Measurements from ENCODE around the gene IGSF9. TPM values are rescaled to one million over a fixed set of nuclear protein-coding genes. Genes with fewer than 3 reads are reported as not detected.
"Not testable (repeated sequence)": the region's sequence is repeated elsewhere in the genome, so short reads cannot be mapped to it uniquely, and the experiment has no call there.

Gene IGSF9
- polyA plus RNA-seq, 3 donors: 0.56 to 1.6 (median 1.4) TPM

- 31 to 63% (median 55%) methylated on average over 9 of the region's 9 CpGs for WGBS, 3 donors
- H3K27ac ChIP-seq (ENCODE audit: low read depth, low read length): no peak overlapping the region
Measured at GRCh38 chr1:159916242-159917051, 29.0 kb downstream of the IGSF9 start.

DNA sequence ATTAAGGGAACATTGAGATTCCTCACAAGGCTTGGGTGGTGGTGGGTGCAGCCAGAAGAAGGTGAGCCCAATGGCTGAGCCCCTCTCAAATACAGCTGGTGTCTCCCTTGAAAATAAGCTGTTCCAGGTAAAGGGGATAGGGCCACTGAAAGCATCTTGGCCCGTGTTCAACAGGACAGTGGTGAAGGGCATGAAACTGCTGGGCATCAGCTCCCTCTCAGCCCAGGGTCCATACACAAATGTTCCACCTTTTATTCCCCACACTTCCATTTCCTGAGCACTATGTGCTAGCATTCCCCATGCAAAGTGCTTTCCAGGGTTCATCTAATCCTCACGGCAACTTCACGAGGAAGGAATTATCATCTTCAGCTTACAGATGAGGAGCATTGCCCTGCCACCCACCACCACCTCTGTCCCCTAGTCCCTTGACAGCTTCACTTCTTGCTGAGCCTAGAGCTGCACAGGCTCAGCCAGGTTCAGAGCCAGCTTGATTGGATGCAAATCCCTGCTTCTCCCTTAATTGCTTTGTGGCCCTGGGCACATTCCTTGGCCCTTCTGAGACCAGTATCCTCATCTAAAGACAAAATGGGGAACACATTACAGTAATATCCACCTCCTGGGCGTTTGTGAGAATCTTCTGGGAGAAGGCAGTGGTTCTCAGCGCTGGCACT lies 29.7 kb downstream of the IGSF9 start:
- WGBS, 3 donors: 32 to 66% (median 63%) methylated on average over 5 of the region's 5 CpGs
- no peak overlapping the region for H3K27ac ChIP-seq (ENCODE audit: low read depth, low read length)

DNA sequence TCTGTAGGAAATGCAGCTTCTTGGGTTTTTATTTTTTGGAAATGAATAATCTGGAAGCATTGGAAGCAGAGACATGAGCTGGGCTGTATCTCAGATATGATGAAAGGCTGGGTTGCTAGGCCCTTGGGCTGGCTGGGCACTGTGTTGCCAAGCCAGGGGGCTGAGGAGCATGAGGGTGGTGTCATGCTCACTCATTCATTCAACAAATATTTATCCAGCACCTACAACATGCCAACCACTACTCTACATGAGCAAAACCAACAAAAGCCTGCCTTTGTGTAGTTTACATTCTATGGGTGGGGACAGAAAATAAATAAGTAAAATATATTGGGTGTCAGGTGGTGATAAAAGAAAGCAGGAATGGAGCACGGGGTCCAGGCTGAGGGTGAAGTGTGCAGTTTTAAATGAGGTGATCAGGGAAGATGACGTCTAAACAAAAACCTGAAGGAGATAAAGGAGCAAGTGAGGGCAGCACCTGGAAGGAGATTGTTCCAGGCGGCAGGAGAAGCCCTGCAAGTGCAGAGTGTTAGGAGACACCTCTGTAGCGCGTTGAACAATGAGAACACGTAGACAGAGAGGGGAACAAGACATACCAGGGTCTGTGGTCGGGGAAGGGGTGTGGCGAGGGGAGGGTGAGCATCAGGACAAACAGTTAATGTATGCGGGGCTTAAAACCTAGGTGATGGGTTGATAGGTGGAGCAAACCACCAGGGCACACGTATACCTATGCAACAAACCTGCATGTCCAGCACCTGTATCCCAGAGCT lies 31.0 kb downstream of the IGSF9 start:
- 73 to 91% (median 88%) methylated on average over 10 of the region's 10 CpGs for WGBS, 3 donors
- no peak overlapping the region for H3K27ac ChIP-seq (ENCODE audit: low read depth, low read length)

GRCh38 chr1:159913451-159914192 lies 31.8 kb downstream of the IGSF9 start:
- WGBS, 3 donors: 36 to 74% (median 60%) methylated on average over 5 of the region's 5 CpGs
- no peak overlapping the region for H3K27ac ChIP-seq (ENCODE audit: low read depth, low read length)

- WGBS, 3 donors: 54 to 72% (median 55%) methylated on average over 6 of the region's 6 CpGs
Measured at GRCh38 chr1:159911326-159912070, 33.9 kb downstream of the IGSF9 start.

DNA sequence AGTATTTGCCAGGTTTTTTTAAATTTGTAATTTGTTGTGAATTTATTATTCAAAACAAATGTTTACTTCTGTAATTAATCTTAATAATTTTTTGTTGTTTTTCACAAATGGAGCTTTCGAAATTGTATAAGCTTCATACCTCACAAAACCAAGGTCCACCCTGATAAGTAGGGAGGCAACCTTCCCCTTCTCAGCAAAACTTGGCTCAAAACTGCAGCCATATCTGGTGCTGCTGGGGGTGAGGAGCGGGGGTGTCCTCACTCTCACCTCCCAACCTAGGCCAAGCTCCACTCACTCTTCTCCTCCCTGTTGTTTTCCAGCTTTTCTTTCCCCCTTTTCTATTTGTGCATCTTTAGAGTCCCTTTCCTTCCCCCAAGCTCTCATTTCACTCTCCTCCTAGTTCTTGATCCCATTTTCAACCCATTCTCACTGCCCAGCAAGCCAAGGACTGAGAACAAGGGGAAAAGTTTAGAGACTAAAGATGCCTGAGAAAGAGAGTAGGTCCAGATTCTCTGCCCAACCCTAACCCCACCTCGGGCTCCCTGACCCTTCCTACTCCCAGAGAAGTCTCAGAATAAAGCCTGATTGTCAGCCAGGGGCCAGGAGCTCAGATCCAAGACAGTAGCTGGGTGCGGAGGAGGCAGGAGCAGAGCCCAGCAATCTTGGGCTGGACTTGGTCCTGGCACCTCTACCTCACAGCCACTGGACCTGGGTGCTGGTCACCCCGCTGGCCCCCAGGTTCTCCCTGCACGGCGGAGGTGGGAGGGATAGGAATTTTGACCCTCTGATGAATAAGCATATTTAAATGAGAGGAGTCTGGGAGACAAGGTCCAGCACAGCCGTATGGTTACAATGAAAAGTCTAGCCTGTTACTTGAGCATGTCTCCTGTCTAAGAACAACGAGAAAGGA lies 37.1 kb downstream of the IGSF9 start:
- 66 to 85% (median 82%) methylated on average over 9 of the region's 9 CpGs for WGBS, 3 donors
- H3K27ac ChIP-seq (ENCODE audit: low read depth, low read length): no peak overlapping the region

More at GRCh38 chr1:159911326-159912070, 33.9 kb downstream of the IGSF9 start:
- no peak overlapping the region for H3K27ac ChIP-seq (ENCODE audit: low read depth, low read length)

GRCh38 chr1:159906960-159907359 lies 38.5 kb downstream of the IGSF9 start:
- WGBS, 3 donors: 64 to 89% (median 83%) methylated on average over 1 of the region's 1 CpG
- no peak overlapping the region for H3K27ac ChIP-seq (ENCODE audit: low read depth, low read length)

DNA sequence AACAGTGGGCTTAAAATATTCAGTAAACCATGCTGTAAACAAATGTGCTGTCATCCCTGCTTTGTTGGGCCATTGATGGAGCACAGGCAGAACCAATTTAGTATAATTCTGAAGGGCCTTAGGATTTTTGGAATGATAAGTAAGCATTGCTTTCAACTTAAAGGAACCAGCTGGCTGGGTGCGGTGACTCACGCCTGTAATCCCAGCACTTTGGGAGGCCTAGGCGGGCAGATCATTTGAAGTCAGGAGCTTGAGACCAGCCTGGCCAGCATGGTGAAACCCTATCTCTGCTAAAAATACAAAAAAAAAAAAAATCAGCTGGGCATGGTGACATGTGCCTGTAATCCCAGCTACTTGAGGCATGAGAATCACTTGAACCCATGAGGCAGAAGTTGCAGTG lies 41.4 kb downstream of the IGSF9 start:
- WGBS, 3 donors: 67 to 81% (median 76%) methylated on average over 3 of the region's 3 CpGs
- not testable (repeated sequence) for H3K27ac ChIP-seq (ENCODE audit: low read depth, low read length)

DNA sequence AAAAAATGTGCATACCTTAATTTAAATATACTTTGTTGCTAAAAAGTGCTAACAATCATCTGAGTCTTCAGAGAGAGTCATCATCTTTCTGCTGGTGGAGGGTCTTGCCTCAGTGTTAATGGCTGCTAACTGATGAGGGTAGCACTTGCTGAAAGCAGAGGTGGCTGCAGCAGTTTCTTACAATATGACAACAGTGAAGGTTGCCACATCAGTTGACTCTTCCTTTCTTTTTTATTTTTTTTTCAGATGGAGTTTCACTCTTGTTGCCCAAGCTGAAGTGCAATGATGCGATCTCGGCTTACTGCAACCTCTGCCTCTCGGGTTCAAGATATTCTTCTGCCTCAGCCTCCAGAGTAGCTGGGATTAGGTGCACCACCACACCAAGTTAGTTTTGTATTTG lies 42.9 kb downstream of the IGSF9 start:
- H3K27ac ChIP-seq (ENCODE audit: low read depth, low read length): no peak overlapping the region
- 64 to 100% (median 82%) methylated on average over 3 of the region's 3 CpGs for WGBS, 3 donors

- 49 to 84% (median 76%) methylated on average over 2 of the region's 2 CpGs for WGBS, 3 donors
Measured at GRCh38 chr1:159900755-159901360, 44.6 kb downstream of the IGSF9 start.

DNA sequence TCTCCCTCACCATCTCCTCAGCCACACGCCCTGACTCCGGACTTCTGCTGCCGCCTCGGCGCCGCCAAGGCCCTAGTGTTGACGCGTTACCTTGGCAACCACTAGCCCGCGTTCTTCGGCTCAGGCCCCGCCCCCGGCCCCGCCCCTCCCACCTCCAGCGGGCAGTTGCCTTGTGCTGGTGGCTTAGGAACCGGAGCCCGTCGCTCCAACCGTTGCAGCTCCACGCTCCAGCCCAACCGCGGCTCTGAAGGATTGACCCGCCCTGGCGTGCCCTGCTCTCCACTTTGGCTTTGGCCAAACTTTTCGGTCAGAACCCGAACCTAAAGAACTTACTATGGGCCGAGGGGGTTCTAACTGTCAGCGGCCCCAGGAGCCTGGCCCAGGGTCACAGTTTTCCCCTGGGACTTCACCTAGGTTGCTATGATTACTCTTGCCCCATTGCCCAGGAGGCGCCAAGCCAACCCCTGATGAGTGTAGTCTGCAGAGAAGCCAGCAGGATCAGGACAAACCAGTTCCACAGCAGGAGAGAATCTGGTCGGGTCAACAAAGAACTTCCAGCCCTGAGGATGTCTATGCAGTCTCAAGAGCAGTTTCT lies 45.2 kb downstream of the IGSF9 start, which contains the start of gene CFAP45:
Gene CFAP45 (minus strand): TSS at position 80 of the 595 bp plus-strand sequence. CDS start 67 bp downstream, at position 13.
- no peak within 1 kb of the TSS for H3K27ac ChIP-seq (ENCODE audit: low read depth, low read length)
- 10 to 28% (median 18%) methylated on average over 30 of the region's 30 CpGs for WGBS, 3 donors

More at GRCh38 chr1:159900755-159901360, 44.6 kb downstream of the IGSF9 start:
- no peak overlapping the region for H3K27ac ChIP-seq (ENCODE audit: low read depth, low read length)

- WGBS, 3 donors: 82 to 92% (median 90%) methylated on average over 11 to 14 of the region's 15 CpGs
- not testable (repeated sequence) for H3K27ac ChIP-seq (ENCODE audit: low read depth, low read length)
Measured at GRCh38 chr1:159899634-159900033, 45.8 kb downstream of the IGSF9 start.

GRCh38 chr1:159898527-159898926 lies 46.9 kb downstream of the IGSF9 start:
- WGBS, 3 donors: 85 to 88% (median 87%) methylated on average over 3 of the region's 3 CpGs
- H3K27ac ChIP-seq (ENCODE audit: low read depth, low read length): no peak overlapping the region

DNA sequence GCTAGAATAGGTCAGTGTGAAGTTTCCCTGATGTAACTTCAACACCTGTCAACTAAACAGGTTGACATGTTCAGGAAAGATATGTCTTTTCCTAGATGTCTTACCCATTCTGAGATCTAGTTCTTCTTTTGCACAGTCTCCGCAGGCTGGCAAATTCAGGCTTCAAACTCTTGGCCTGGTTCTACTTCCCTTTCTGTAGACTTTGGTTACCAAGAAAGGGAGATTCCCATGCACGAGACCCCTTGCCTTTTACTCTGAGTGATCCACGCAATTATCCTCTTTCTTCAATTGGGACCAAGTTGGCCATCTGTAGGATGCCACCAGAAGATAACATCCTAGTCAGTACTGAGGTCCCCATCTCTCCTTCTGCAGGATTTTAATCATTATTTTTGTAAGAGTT lies 47.5 kb downstream of the IGSF9 start:
- H3K27ac ChIP-seq (ENCODE audit: low read depth, low read length): no peak overlapping the region
- WGBS, 3 donors: 58 to 94% (median 71%) methylated on average over 3 of the region's 3 CpGs

GRCh38 chr1:159896546-159896930 lies 48.9 kb downstream of the IGSF9 start:
- no peak overlapping the region for H3K27ac ChIP-seq (ENCODE audit: low read depth, low read length)
- WGBS, 3 donors: 63 to 79% (median 64%) methylated on average over 3 of the region's 3 CpGs
